GM19023 (cell line): ENCODE results near the gene FILIP1.
A peak's percentile ranks its signal among the peaks of the same experiment; 100 is the strongest.

Experiments used
- ATAC-seq: cut with Tn5 transposase; IDR thresholded peaks from one replicate; pipeline ENCODE4 v1.9.1; 2021; ENCODE audit warnings: mild to moderate bottlenecking, moderate library complexity; ENCODE audit not compliant: unreplicated experiment

FILIP1 gene

DNA sequence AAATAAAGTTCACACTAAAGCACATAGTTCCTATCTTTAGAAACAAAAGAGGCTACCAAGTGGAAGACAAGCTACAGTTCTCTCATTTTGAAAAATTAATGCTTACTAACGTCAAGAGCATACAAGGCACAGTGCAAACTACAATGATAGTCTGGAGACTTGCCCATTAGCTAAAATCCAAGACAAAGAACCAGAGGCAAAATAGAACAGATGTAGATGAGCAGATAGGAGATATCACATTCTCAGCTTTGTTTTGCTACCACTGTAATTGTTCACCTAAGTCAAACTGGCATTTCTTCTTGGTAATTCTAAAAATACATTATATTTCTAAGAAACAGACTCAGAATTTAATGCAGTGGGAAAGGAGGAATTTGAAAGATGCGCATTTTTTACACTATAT is 214.2 kb downstream of the FILIP1 start:
- ATAC-seq = no peak

GRCh38 chr6:75278474-75279077 is 215.0 kb downstream of the FILIP1 start:
- no peak for ATAC-seq

DNA sequence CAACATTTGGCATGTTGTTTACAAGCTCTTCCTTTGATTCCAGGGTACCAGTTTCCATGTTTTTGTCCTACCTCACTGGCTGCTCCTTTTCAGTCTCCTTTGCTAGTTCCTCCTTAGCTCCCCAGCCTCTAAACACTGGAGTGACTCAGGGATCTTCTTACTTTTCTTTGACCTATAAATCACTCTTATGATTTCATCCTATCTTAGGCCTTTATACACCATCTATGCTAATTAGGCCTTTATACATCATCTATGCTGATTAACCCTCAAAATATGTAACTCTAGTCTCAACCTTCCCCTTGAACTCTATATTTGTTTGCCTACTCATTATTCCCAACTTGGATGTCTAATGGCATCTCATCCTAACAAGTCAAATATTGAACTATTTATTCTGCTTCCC is 218.5 kb downstream of the FILIP1 start:
- no peak for ATAC-seq

DNA sequence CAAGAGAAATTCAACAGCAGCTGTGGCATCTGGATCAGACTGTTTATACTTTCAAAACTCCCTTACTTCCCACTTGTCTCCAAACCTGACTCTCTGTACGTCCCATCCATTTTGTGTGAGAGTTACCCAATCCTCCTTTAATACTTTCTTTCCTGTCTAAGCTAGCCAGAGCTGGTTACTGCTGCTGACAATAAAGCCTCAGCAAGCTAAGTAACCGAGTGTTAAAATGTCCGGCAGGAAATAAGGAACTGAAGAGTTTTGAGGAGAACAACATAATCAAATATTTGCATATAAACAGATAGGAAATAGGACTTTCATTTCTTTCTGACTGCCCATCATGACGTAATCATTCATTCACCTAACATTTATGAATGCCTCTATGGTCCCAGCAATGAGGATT is 220.6 kb downstream of the FILIP1 start:
- ATAC-seq = no peak

DNA sequence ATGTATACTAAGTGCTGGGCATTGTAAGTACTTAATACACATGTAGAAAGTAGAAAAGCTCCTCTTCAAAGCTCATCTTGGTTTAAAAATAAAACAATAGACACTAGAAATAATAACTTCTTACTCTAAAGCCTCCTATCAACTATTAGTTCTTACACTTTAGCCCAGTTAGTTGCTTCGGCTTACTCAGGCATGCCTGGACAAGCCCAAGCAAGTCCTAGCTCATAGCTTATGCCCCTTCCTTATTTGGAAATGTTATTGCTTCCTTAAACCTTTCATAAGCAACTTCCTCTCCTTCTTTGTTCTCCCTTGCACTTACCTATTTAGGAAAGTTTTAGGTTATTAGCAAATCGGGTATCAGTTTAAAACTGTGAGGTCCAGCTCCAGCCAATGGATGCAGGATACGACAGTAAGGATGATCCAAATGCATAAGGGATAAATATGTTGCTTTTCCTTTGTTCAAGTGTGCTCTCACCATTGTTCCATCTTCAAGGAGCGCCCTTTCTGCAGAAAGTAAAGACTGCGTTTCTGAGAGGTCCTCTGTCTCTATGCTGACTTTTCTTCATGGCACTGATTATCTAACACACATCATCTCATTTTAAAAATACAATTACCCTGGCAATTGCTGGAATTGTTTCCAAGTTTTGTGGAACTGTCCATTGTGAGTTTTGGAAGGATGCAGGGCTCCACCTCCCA is 221.3 kb downstream of the FILIP1 start:
- ATAC-seq = no peak

GRCh38 chr6:75268988-75269354 is 224.6 kb downstream of the FILIP1 start:
- no peak for ATAC-seq

DNA sequence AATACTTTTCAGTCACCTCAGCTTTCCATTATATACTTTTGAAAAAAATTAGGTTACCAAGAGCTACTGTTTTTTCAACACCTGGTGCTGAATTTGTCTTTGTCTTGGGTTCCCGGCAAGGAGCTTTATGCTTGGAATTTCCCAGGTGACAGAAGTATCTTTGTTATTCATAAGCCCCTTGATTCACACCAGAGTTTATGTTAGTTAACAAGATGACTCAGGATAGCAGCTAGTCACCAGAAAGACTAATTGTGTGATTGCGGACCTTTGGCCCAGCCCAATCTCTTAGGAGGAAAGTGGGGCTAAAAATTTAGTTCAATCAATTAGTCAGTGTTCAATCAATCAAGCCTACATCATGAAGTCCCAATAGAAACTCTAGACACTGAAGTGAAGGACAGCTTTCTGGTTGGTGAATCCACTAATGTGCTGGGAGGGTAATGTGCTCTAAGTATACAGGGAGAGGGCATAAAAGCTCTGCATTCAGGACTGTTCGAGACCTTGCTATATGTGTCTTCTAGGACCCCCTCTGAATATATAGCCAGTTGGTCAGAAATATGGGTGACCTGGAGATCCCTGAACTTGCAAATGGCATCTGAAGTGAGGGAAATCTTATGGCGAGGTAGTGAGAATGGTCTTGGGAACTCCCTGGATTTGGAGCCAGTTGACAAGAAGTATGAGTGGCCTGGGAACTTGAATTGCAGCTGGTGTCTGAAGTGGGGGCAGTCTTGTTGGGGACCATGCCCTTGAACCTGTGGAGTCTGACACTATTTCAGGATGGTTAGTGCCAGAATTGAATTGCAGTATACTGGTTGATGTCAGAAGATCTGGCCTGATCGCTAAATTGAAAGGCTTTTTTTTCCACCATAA is 225.2 kb downstream of the FILIP1 start:
- ATAC-seq = no peak

DNA sequence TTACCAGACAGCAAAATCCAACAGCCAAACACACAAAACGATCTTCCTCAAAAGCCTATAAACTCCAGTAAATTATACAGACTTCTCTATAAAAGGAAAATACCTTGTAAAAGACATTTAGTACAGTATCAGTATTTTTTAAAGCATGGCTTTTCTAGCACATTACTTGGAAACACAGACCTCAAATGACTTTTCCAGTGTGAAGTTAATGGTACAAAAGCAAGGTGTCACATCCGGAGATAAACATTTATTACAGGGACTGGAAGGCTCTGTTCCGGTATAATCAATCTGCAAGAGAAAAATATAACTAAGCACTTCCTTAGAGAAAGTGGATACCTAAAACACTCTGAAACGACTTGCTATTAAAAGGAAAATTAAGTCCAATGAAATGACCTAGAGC is 226.1 kb downstream of the FILIP1 start:
- ATAC-seq = no peak

GRCh38 chr6:75266716-75267291 is 226.8 kb downstream of the FILIP1 start:
- ATAC-seq = peak; percentile 62

- ATAC-seq = no peak
Measured at GRCh38 chr6:75263401-75263750, 230.2 kb downstream of the FILIP1 start.

DNA sequence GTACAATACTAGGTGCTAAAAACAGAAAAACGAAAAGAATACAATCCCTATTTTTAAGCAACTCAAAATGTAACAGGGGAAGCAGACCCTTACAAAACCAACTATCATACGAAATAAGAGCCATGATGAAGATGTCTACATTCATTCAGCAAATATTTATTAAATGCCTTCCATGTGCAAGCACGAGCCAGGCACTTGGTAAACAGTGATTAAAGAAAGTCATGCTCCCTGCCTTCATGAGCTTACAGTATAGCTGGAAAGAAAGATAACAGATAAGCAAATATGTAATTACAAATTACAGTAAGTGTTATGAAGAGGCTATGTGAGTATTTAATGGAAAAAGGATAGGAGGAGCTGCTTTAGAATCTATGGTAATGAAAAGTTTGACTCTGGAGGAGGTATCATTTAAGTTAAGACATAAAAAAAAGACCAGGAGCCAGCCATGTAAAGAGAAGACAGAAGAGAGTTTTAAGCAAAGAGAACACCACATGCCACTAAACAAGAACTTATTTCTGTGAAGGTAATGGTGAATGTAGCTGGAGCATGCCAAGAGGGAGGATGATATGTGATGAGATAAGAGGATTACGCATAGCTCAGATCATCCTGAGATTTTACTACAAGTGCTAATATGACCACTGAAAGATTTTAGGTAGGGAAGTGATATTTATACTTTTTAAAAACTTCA is 230.7 kb downstream of the FILIP1 start:
- no peak for ATAC-seq

DNA sequence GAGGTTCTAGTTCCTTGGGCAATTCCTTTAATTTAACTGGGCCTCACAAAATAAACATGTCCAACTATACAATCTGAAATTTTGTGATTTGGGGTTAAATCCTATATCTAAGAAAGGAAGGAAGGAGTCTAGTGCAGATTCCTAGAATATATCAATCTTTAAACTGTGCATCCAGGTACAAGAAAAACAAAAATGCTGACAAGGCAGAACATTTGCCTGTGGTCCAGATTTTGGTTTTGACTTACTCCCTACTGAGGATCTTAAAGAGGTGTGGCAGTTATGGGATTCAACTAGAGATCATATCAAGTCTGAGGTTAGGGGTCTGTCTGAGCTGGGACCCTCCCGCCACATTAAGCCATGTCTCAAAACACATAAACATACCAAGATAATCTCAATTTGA is 232.3 kb downstream of the FILIP1 start:
- no peak for ATAC-seq

DNA sequence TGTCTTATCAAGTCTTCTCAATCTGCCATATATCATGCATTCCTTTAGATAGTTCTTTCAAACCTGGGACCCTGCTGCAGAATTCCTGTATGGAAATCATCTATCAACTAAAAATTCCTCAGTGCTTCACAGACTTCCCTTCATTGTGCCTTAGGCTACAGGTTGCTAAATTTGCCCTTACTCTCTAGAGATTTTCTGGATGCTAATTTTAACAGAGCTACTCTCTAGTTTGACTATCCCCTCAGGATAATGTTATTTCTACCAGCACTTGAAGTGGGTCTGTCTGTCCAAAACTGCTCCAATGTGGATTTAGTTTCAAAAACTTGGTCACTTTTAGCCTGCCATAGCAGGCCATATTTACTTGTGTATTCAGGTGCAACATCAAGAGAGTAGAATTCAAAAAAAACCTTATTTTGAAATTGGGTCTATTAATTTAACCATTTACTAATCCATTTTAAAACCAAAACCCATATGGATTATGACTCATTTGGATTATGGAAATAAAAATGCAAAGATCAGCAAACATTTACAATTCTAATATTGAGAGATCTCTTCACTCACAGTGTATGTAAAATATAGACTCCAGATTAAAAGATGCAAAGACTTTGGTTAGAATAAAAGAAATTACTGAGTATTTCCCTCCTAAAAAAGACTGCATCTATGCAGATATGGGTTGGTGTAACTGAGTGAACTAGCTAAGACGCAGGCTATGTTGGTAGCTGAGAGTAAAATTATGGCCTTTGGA is 236.1 kb downstream of the FILIP1 start:
- ATAC-seq = no peak

DNA sequence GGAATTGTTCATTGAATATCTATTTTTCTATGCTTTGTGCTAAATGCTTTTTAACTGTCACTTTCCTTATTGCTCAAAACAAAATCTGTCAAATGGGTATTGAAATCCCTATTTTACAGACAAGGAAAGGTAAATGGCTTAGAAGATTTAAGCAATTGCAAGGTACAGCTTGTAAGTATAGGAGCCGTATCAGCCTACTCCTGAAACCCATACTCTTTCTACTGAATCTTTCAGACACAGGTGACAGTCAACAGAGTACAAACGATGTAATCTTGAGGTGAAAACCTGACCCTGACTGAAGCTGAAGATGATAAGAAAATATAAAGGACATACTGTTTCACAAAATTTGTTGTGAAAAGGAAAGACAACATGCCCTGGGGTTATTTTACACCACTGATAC is 243.0 kb downstream of the FILIP1 start:
- ATAC-seq = no peak

- no peak for ATAC-seq
Measured at GRCh38 chr6:75249837-75250236, 243.8 kb downstream of the FILIP1 start.

- ATAC-seq = no peak
Measured at GRCh38 chr6:75246386-75246785, 247.2 kb downstream of the FILIP1 start.

DNA sequence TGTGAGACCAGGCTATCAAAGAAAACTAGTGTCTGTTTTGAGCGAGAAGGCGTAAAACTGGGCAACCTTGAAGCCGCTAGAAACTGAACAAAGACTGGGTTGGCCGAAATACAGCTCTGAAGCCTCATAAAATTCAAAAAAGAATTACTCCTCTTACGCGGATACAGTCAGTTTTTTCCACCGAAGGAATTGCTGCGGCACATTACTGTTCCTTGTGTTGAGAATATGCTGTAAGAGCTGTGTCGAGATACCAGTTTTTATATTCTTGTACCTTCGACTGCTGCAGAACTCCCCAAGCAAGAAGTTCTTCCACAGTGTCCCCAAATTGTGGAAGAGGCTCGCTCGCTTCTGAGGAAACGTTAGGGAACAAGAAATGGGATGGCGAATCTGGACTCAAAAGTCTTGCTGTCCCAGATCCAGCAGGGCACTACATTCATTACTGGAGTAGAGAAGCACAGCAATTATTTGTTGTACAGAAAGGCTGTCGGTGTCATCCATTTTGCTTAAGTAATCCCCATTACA is 249.5 kb downstream of the FILIP1 start:
- ATAC-seq = no peak

DNA sequence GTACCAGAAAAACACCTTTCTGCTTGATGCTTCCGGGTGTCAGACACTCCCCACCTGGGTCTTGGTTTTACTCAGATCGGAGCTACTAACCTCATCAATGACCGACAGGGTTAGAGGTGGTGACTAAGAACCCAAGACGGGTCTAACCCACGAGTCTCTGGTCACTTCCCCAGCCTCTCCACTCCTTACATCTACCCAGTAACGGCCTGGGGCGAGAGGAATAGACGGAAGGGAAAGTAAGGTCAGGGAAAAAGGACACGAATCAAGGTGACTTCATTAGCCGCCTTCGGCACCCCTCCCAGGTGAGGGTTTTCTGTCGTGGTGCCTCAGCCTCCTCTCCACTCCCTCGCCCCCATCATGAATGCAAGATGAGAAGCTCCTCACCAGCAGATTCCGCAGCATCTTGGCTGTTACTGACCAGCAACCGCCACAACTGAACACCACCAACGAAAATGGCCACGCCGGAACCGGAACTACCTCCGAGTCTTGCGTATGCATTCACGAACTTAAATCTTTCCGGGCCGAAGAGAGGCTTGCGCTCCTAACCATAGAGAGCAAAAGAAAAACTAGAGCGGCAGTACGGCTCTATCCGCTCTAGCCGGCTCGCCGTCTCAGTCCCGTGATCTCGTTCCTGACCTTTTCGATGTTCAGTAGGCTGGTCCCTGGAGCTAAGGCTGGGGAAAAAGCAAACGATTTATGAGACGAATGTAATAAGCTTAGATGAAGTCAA is 250.1 kb downstream of the FILIP1 start, which contains the start of gene COX7A2:
TSS of gene COX7A2 (minus strand) at position 469 of the 730 bp plus-strand sequence. CDS start at position 402, 67 bp downstream.
- peak; percentile 95 for ATAC-seq
